Left colon (tissue), 2 donors: ENCODE results near the gene TNFRSF6B. TPM values are rescaled to one million over a fixed set of nuclear protein-coding genes. Genes with fewer than 3 reads are reported as not detected.
A peak's percentile ranks its signal among the peaks of the same experiment; 100 is the strongest.

ENCODE experiments used
- ATAC-seq: fragments of 200-7000 bp; cut with Tn5 transposase; one replicate; pipeline ENCODE4 v1.9.1; 2020; ENCODE audit warnings: mild to moderate bottlenecking, moderate library complexity
- DNase-seq, 2 donors: peaks; one replicate each; pipeline ENCODE4 v3.0.0-alpha.2; 2020
- intact Hi-C, 2 donors: fragments of 100-400 bp; cut with DNase I in 1 of 2; cut with micrococcal nuclease in 1 of 2; formaldehyde crosslinking; loops; one replicate each; pipeline versions ENCODE4 v1.11.2 to v1.14.0; 2022; cut with DNase I, micrococcal nuclease
- total RNA-seq, 2 donors: library from RNA; stranded (reverse); fragmentation: NEBNext Ultra II Directional; extraction: Animal tissue kit (Norgen Biotek cat#: 25700); gene quantifications; one replicate each; pipeline ENCODE4 v1.2.1, GENCODE V29; 2021
- donor health status: DM: no; HTN: no; CAD: no.
- donor health status: DM: yes; HTN: yes; CAD: no.

The TNFRSF6B gene
- total RNA-seq, 2 donors from 2014 or later = 8.9 TPM; not detected in 1

DNA sequence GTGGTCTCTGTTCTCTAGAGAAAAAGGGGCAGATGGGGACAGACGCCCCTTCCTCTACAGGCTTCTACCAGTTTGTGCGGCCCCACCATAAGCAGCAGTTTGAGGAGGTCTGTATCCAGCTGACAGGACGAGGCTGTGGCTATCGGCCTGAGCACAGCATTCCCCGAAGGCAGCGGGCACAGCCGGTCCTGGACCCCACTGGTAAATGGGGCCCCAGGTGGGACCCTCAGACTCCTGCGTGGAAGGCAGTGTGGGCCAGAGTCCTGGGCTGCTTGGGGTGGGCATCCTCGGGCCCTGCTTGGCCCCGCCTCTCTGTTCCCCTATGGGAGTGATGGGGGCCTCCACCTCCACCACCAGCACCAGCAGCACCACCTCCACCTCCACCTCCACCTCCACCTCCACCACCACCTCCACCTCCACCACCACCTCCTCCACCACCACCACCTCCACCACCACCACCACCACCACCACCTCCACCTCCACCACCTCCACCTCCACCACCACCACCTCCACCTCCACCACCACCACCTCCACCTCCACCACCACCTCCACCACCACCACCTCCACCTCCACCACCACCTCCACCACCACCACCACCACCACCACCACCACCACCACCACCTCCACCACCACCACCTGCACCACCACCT, 3.2 kb upstream of the TNFRSF6B start:
- ATAC-seq = no peak
- intact Hi-C loops = no loop called here
- no peak for DNase-seq

DNA sequence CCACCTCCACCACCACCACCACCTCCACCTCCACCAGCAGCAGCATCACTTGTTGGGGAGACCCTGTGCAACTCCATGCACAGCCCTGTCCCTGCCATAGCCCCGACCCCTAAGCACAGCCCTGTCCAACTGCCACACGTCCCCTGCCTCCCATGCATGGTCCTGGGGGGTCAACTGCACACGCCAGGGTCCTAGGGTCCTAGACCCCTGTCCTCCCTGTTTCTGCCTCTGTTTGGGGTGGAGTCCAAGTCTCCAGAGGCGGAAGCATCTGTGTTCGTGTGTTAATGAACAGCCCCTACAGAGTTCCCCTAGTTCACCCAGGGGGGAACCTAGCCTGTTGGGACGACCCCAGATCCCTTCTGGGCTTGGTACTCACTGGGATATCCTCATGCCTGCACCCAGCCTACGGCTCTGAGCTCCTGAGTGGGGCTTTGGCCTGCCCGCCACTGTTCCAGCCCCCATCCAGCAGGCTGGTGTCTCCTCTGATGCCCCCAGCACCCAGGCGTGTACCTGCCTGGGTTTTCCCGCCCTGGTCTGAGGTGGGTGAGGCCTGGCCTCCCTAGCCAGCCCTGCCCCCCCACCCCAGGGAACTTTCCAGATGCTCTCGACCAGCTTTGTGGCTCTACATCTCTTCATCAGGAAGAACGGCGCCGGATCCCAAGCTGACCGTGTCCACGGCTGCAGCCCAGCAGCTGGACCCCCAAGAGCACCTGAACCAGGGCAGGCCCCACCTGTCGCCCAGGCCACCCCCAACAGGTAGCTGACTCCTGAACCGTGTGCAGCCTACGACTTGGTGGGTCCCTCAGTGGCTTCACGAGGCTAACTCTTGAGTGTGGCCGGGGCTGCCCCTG, 2.5 kb upstream of the TNFRSF6B start:
- intact Hi-C loops = no loop called here
- ATAC-seq = no peak
- DNase-seq = no peak

DNA sequence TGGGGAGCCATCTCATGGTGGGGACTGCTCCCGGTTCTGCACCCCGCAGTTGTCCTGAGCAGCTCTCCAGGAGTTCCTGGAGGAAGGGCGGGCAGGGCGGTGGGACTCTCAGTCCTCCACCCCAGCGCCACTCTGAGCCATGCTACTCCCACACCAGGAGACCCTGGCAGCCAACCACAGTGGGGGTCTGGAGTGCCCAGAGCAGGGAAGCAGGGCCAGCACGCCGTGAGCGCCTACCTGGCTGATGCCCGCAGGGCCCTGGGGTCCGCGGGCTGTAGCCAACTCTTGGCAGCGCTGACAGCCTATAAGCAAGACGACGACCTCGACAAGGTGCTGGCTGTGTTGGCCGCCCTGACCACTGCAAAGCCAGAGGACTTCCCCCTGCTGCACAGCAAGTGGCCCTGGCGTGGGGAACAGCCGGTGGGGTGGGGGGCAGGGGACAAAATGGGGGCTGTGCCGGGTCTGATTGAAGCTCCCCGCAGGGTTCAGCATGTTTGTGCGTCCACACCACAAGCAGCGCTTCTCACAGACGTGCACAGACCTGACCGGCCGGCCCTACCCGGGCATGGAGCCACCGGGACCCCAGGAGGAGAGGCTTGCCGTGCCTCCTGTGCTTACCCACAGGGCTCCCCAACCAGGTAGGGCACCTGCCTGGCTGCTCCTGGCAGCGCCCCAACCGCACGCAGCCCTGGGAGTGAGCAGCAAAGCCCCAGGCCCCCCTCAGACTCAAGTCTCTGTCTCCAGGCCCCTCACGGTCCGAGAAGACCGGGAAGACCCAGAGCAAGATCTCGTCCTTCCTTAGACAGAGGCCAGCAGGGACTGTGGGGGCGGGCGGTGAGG, 1.6 kb upstream of the TNFRSF6B start:
- DNase-seq = no peak
- ATAC-seq = no peak
- intact Hi-C loops = no loop called here

DNA sequence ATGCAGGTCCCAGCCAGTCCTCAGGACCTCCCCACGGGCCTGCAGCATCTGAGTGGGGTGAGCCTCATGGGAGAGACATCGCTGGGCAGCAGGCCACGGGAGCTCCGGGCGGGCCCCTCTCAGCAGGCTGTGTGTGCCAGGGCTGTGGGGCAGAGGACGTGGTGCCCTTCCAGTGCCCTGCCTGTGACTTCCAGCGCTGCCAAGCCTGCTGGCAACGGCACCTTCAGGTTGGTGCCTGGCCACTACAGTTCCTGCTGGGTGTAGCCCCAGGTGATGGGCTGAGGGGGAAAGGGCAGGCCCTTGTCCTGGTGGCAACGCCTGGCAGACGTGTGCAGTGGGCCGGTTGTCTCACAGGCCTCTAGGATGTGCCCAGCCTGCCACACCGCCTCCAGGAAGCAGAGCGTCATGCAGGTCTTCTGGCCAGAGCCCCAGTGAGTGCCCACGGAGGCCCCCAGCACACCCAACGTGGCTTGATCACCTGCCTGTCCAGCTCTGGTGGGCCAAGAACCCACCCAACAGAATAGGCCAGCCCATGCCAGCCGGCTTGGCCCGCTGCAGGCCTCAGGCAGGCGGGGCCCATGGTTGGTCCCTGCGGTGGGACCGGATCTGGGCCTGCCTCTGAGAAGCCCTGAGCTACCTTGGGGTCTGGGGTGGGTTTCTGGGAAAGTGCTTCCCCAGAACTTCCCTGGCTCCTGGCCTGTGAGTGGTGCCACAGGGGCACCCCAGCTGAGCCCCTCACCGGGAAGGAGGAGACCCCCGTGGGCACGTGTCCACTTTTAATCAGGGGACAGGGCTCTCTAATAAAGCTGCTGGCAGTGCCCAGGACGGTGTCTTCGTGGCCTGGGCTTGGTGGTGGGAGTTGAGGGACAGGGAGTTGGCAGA, 787 bp upstream of the TNFRSF6B start:
- DNase-seq (no peak), ATAC-seq (no peak)
- intact Hi-C loops = no loop called here

DNA sequence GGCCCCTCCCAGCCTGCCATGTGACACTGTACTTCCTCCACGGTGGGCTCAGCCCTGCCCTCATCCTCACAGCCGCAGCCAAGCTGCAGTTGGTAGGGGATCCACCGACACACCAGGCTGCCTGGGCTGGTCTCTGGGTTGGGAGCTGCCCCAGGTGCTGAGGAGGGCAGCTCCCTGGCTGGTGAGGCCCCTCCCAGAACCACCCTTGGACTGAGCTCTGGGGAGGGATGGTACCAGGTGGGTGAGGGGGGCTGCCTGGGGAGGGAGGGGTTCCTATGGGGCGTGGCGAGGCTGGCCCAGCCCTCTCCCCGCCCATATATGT, 185 bp upstream of the TNFRSF6B start:
- ATAC-seq (peak; percentile 62), DNase-seq (peak in 1 of 2 donors; percentile 66)
- intact Hi-C loops = no loop called here

DNA sequence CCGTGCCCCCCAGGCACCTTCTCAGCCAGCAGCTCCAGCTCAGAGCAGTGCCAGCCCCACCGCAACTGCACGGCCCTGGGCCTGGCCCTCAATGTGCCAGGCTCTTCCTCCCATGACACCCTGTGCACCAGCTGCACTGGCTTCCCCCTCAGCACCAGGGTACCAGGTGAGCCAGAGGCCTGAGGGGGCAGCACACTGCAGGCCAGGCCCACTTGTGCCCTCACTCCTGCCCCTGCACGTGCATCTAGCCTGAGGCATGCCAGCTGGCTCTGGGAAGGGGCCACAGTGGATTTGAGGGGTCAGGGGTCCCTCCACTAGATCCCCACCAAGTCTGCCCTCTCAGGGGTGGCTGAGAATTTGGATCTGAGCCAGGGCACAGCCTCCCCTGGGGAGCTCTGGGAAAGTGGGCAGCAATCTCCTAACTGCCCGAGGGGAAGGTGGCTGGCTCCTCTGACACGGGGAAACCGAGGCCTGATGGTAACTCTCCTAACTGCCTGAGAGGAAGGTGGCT, 960 bp downstream of the TNFRSF6B start:
- ATAC-seq (peak; percentile 4), DNase-seq (no peak)
- intact Hi-C loops = no loop called here

DNA sequence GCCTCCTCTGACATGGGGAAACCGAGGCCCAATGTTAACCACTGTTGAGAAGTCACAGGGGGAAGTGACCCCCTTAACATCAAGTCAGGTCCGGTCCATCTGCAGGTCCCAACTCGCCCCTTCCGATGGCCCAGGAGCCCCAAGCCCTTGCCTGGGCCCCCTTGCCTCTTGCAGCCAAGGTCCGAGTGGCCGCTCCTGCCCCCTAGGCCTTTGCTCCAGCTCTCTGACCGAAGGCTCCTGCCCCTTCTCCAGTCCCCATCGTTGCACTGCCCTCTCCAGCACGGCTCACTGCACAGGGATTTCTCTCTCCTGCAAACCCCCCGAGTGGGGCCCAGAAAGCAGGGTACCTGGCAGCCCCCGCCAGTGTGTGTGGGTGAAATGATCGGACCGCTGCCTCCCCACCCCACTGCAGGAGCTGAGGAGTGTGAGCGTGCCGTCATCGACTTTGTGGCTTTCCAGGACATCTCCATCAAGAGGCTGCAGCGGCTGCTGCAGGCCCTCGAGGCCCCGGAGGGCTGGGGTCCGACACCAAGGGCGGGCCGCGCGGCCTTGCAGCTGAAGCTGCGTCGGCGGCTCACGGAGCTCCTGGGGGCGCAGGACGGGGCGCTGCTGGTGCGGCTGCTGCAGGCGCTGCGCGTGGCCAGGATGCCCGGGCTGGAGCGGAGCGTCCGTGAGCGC, 1.6 kb downstream of the TNFRSF6B start:
- DNase-seq = no peak
- no peak for ATAC-seq
- intact Hi-C loops = no loop called here

DNA sequence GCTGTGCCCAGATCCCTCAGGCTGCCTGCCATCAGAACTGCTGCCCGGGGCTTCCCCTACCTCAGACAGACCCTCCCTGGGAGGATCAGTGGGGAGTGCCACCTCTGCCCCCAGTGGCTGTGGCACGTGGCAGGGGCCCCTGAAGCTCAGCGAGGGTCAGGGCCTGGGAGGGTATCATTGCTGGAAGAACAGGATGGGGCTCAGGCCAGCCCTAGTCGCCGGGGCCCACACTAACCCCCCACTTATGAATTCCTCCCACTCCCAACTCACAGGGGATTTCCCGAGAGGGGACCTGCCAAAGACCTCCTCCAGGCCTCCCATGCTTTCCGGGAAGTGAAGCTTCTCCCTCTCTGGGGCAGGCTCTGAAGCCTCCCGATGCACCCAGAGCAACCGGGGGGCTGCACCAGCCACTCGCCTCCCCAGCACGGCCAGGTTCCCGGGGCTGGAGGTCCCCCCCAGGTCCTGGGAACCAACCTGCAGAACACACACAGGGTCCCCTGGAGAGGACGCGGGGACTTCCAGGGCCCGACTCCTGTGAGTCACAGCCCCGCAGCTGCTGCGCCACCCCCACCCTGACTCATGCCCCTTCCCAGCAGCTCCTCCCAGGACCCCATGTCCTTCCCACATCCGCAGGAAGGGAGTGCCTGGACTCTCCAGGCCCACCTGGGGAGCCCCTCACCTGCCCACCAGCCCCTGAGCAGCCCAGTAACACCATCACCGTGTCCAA, 2.5 kb downstream of the TNFRSF6B start:
- DNase-seq (no peak), ATAC-seq (no peak)
- intact Hi-C loops = no loop called here

DNA sequence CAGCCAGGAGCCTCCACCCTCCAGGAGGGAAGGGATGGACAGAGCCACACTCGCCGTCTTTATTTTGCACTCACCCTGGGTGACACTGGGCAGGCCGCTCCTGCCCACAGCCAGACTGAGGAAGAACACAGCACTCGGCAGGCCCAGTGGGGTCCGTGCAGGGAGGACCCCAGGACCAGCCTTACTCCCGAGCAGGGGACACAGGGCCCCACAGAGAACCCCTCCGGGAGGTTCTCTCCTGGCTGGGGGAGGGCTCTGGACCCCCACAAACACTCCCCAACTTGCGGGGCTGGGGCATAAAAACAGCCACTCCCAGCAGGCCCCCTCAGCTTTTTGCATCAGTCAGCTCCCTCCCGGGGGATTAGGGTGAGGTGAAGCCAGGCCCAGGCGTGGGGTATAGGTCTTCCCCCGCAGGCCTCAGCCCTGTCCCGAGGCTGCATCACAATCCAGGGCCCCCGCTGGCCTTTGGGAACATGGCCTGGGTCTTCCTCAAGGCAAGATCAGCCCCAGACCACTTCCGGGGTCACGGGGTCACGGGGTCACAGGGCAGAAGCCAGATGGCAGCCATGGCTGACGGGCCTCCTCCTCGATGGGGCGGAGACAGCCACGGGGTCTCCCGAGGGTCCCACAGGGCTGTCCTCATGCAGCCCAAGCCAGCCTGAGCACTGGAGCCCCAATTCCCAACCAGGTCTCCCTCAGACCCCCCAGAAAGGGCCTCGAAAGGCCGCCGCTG, 3.2 kb downstream of the TNFRSF6B start:
- no peak for DNase-seq

DNA sequence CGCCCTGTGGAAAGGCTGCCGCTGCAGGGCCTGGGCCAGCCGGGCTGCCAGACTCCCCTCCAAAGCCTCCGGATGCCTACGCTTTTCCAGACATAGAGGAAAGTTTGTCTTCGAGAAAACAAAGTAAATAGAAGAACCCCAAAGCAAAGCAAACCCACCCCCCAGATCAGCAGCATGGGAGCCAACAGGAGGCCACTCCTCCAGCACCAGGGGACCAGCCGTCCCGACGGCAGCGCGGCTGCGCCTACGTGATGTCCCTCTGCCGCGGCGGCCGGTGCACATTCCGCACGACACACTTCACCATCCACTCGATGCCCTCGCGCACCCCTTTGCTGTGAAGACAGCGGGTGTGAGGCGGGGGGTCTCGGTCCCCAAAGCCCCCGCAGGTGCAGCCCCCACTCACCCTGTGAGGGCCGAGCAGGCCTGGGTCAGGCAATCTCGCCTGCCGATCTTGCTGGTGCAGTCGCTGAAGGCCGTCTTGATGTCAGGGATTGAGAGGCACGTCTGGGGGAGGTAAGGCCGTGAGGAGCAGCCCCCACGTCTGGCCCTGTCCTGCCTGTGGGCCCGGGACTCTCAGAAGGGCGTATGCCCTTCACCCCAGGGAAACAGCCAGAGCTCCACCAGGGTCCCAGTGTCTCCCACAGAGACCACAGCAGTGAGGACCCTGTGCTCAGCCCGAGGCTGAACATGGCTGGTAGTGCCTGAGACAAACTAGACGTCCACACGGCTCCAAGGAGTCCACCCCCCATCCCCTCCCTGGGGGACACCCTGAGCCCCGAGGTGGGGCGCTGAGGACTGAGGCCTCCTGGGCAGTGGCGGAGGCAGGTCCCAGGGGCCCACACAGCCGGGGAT, 4.0 kb downstream of the TNFRSF6B start:
- intact Hi-C loops = no loop called here
- ATAC-seq = no peak

More for the DNA sequence above, 3.2 kb downstream of the TNFRSF6B start:
- ATAC-seq = no peak
- intact Hi-C loops = no loop called here

DNA sequence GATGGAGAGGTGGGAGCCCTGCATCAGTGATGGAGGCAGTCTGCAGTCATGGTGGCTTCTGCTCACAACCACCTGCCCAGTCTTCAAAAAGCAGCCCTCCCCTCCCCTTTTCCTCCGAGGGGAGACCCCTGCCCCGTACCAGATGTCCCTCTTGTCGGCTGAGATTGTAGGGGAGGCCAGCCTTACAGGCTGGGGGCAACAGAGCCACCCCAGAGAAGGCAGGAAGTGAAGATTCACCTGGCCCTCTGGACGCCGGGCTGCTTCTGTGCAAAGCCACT, 4.5 kb downstream of the TNFRSF6B start:
- ATAC-seq = no peak
- intact Hi-C loops = no loop called here
- DNase-seq = no peak

More for the DNA sequence above, 4.0 kb downstream of the TNFRSF6B start:
- no peak for DNase-seq

DNA sequence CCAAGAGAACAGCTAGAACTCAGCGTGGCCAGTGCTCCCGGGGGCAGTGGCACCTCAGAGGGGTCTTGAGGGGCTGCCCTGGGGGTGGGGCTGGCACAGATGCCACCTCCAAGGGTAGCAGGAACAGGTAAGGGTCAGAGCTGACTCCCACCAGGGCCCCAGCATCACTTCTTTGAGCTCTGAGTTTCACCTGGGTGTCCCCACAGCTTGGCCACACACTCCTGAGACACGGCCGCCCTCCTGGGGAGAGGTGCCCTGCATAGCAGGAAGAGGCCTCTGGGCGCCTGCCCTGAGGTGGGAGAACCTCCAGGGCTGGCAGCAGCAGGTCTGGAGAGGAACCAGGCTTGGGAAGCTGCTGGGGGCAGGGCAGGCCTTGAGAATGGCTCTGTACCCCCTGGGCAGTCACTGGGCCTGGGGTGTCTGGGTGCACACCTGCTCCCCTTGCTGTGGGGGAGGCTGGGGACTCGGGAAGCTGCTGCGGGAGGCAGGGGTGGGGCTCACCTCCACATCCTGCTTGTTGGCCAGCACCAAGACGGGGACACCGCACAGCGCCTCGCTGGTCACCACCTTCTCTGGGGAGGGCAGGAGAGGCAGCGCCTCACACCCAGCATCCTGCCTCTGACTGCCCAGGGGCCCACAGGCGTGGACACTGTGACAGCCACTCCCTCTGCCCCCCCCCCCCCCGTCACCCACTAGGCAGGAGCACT, 5.0 kb downstream of the TNFRSF6B start:
- DNase-seq = no peak
- no peak for ATAC-seq
- intact Hi-C loops = no loop called here

DNA sequence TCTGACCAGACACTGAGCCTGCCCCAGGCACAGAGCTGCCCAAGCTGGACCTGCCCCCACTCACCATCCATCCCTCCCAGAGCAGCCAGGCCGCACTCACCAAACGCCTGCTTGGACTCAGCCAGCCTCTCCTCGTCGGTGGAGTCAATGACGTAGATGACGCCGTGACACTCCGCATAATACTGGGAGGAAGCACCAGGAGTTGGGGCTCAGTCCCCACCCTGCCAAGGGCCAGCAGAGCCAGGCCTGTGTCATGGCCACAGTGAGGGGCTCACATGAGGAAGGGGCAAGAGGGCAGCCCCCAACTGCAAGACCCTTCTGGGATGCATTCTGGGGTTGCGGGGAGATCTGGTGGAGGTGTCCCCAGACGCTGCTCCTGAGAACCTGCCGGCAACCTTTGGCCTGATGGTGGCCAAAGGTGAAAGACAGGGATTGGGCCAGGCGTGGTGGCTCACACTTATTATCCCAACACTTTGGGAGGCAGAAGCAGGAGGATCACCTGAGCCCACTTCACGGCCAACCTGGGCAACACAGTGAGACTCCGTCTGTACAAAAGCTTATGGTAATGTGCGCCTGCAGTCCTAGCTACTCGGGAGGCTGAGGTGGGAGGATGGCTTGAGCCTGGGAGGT, 5.7 kb downstream of the TNFRSF6B start:
- DNase-seq = no peak
- intact Hi-C loops = no loop called here
- no peak for ATAC-seq

DNA sequence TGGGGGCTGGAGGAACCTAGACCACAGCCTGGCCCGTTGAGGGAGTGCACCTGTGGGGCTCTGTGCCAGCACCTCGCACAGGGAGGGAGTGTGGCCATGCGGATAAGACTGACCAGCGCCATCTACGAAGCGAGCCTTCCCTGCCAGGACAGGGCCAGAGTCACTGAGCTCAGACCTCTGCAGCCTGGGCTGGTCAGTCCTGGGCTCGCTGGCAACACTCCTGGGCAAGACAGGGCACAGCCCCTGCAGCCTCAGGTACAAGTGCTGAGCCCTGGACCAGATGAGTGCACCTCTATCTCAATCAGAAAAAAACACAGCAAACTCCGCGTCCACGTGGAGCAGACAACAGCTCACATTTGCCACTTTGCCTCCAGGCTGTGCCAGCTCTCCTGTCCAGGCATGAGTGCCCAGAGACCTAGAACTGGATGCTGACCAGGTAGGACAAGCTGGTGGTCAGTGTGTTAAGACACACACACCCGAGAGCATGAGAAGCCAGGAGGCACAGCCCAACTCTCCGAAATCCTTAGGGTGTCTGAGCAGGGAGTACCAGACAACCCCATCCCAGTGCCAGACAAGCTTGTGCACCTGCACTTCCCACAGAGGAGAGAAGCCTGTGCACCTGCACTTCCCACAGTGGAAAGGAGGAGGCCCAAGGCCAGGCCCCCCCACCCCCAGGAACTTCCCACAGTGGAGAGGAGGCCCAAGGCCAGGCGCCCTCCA, 6.5 kb downstream of the TNFRSF6B start:
- ATAC-seq (no peak), DNase-seq (no peak)
- intact Hi-C loops = no loop called here
